Measurements from ENCODE around the gene TGFB1I1. TPM values are rescaled to one million over a fixed set of nuclear protein-coding genes. Genes with fewer than 3 reads are reported as not detected.
"Not testable (repeated sequence)": the region's sequence is repeated elsewhere in the genome, so short reads cannot be mapped to it uniquely, and the experiment has no call there.

Gene TGFB1I1
- polyA plus RNA-seq, 4 donors, result 43.7 to 69.1 (median 45.9) TPM

- peak; percentile 80 to 85 (median 82) for DNase-seq (ENCODE audit: low read depth in 4 of 4, low spot score in 3 of 4)
These were observed 36.2 kb downstream of the TGFB1I1 start, which contains the start of gene RUSF1 for GRCh38 chr16:31507929-31508705. Gene RUSF1, minus strand, starts transcription at chr16:31508391. Its CDS starts 18 bp downstream, at chr16:31508373.

- no peak for DNase-seq (ENCODE audit: low read depth in 4 of 4, low spot score in 3 of 4)
These were observed 36.8 kb downstream of the TGFB1I1 start for GRCh38 chr16:31508706-31509195.

DNA sequence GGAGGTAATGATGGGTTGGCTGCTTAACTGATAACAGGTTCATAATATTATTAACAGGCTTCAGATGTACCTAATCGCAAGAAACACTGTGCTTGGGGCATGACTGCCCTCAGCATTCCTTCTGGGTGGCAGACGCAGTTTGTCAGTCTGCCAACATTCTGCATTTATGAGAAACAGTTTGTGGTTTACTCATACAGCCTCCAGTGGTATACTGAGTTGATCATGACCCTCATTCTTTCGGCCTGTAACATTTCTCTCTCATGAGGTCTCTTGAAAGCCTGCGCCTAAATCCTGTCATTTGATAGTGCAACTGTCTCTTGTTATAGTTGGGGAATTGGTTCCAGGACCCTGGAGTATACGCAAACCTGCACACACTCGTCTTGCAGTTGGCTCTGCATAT, 41.2 kb downstream of the TGFB1I1 start:
- DNase-seq (ENCODE audit: low read depth in 4 of 4, low spot score in 3 of 4), result no peak

DNA sequence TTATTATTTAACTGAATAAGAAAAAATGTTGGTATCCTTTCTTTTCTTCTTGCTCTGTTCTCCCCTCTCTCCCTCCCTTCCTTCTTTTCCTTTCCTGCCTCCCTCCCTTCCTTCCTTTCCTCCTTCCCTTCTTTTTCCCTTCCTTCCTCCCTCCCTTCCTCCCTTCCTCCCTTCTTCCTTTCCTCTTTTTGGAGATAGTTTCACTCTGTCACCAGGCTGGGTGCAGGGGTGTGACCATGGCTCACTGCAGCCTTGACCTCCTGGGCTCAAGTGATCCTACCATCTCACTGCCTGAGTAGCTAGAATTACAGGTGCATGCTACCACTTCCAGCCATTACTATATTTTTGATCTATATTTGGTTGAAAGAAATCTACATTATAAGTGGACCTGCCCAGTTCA, 41.9 kb downstream of the TGFB1I1 start:
- DNase-seq (ENCODE audit: low read depth in 4 of 4, low spot score in 3 of 4), result no peak

DNA sequence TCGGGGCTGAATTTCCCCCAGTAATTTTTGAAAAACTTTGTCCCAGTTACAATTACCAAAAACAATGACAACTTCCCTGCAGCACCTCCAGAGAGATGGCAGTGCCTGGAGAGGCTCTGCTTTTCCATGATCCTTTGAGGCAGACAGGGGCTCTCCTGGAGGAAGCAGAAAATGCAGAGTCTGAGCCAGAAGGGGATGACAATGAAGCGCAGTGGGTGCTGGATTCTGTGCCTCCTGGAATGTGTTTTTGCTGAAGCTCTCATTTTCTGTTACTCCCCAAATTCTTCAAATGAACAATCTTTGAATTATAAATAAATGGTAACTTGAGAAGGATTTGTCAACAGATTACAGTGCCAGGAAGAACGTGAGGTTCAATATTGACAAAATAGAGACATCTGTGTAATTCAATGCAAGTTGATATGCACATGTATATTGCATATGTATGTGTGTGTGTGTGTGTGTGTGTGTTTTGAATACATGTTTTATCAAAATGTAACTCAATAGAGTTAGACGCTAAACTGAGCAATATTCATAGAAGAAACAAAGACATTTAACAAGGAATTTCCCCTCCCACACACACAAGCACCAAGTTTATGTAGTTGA, 45.9 kb downstream of the TGFB1I1 start:
- no peak for DNase-seq (ENCODE audit: low read depth in 4 of 4, low spot score in 3 of 4)

GRCh38 chr16:31519759-31520431, 47.9 kb downstream of the TGFB1I1 start:
- no peak for DNase-seq (ENCODE audit: low read depth in 4 of 4, low spot score in 3 of 4)

- DNase-seq (ENCODE audit: low read depth in 4 of 4, low spot score in 3 of 4), result no peak
These were observed 49.4 kb downstream of the TGFB1I1 start for GRCh38 chr16:31521368-31521767.

DNA sequence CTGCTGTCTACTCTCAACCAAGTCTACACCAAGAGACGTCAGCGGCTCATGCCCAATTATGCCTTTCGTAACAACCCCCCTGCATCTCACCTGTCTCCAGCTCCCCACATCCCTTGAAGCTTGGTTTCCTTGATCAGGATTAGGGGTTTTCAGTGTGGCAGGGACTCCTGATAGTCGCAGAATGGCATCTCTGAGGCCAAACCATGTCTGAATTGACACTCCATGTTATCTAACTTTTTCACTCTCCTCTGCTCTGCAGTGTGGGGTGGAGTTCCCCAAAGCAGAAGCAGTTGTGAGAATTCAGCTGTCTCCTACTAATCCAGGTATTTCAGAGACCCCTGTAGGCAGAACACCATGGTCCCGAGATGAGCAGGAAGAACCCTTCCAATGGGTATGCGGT, 50.1 kb downstream of the TGFB1I1 start:
- no peak for DNase-seq (ENCODE audit: low read depth in 4 of 4, low spot score in 3 of 4)

DNA sequence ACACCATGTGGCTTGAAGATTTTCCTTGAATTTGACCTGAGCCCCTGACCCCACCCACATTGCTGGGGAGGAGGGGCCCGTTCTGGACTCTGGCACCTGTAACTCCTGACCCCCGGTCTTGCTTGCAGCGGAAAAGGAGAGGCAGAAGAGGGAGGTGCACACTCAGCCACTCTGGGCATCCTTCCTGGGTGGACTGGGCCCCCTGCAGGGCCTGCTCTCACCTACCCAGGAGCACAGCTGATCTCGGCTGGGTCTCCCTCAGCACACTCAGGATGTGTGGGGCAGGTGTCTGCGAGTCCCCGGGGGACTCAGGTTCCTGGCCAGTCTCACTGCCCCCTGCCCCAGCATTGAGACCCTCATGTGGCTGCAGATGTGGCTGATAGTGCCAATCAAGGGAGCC, 51.8 kb downstream of the TGFB1I1 start:
- not testable (repeated sequence) for DNase-seq (ENCODE audit: low read depth in 4 of 4, low spot score in 3 of 4)

DNA sequence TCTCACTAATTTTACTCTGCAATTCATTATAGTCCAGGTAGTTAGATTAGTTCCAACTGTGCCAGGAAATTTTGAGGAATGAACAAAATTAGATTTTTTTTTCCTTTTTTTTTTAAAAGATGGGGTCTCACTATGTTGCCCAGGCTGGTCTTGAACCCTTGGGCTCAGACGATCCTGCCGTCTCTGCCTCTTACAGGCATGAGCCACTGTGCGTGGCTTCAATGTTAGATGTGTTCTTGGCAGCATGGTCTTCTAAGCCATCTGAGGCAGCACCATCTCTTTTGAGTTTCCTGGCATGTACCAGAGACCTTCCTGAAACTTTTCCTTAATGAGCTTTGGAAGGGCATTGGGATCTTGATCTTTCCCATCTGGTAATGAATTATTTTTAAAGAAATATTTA, 53.2 kb downstream of the TGFB1I1 start:
- DNase-seq (ENCODE audit: low read depth in 4 of 4, low spot score in 3 of 4), result no peak

Other genes with a start within 250 kb of the TGFB1I1 start
- 1 to 10 TPM; 1.3 to 5.4 (median 2.5) TPM for gene ITGAM, start 212.2 kb upstream of the TGFB1I1 start, polyA plus RNA-seq (ENCODE audit: insufficient read length in 4 of 4)
- 1 to 10 TPM in 2 of 4 donors, under 1 TPM in 2; 0.53 to 1.8 (median 1.0) TPM for gene ITGAX, start 117.0 kb upstream of the TGFB1I1 start, polyA plus RNA-seq (ENCODE audit: insufficient read length in 4 of 4)
- gene ITGAD, start 78.8 kb upstream of the TGFB1I1 start, polyA plus RNA-seq (ENCODE audit: insufficient read length in 4 of 4), result under 1 TPM in 3 of 4 donors, not detected in 1; 0.09 to 0.18 (median 0.10) TPM
- gene COX6A2, start 43.8 kb upstream of the TGFB1I1 start, polyA plus RNA-seq (ENCODE audit: insufficient read length in 4 of 4), result under 1 TPM in 3 of 4 donors, not detected in 1; 0.60 to 0.99 (median 0.79) TPM
- gene ZNF843, start 29.4 kb upstream of the TGFB1I1 start, polyA plus RNA-seq (ENCODE audit: insufficient read length in 4 of 4), result 1 to 10 TPM; 2.8 to 3.2 (median 2.9) TPM
- 10 to 100 TPM in 2 of 4 donors, 1 to 10 TPM in 2; 9.0 to 15.1 (median 10.3) TPM for gene ARMC5, start 12.7 kb upstream of the TGFB1I1 start, polyA plus RNA-seq (ENCODE audit: insufficient read length in 4 of 4)
- gene SLC5A2, start 11.0 kb downstream of the TGFB1I1 start, polyA plus RNA-seq (ENCODE audit: insufficient read length in 4 of 4), result 10 to 100 TPM; 18.9 to 65.6 (median 43.6) TPM
- gene RUSF1, start 36.2 kb downstream of the TGFB1I1 start, polyA plus RNA-seq (ENCODE audit: insufficient read length in 4 of 4), result 10 to 100 TPM; 70.6 to 95.9 (median 77.2) TPM
- 10 to 100 TPM in 1 of 4 donors, 1 to 10 TPM in 3; 3.0 to 80.8 (median 7.6) TPM for gene AHSP, start 55.7 kb downstream of the TGFB1I1 start, polyA plus RNA-seq (ENCODE audit: insufficient read length in 4 of 4)

Data from left renal pelvis (tissue), 4 donors.